Kidney (tissue), 14 donors: ENCODE measurements around the gene PCID2. TPM values are rescaled to one million over a fixed set of nuclear protein-coding genes. Genes with fewer than 3 reads are reported as not detected.

Experiments used
- DNase-seq, 5 donors: peaks; one replicate each; pipeline ENCODE4 v3.0.0-alpha.2; 2013 to 2020
- FAIRE-seq: peaks from 2 replicates; lab custom pipeline; 2012; peaks lifted over from hg19 to GRCh38; lab: Jason Lieb, UNC
- H3K27ac ChIP-seq, 2 donors: one replicate each; pipeline ENCODE4 v1.7.0; 2013; ENCODE audit warnings: low read depth in 2 of 2, low read length in 2 of 2, inconsistent platforms in 1 of 2
- H3K27me3 ChIP-seq: one replicate; pipeline ENCODE4 v1.7.1; 2013; ENCODE audit warnings: low read length, inconsistent platforms; ENCODE audit not compliant: control insufficient read depth, insufficient read depth
- H3K36me3 ChIP-seq, 3 donors: one replicate each; pipeline versions ENCODE4 v1.7.0 to v1.7.1; 2013; ENCODE audit warnings: low read length in 3 of 3, control low read depth in 1 of 3, inconsistent platforms in 1 of 3; ENCODE audit not compliant: insufficient read depth in 3 of 3, control insufficient read depth in 2 of 3
- H3K4me1 ChIP-seq, 3 donors: one replicate each; pipeline versions ENCODE4 v1.7.0 to v1.7.1; 2013; ENCODE audit warnings: low read length in 3 of 3, inconsistent platforms in 1 of 3, low read depth in 1 of 3; ENCODE audit not compliant: control insufficient read depth in 2 of 3, insufficient read depth in 2 of 3
- H3K4me3 ChIP-seq, 3 donors: one replicate each; pipeline versions ENCODE4 v1.7.0 to v1.8.1; 2013; ENCODE audit warnings: low read length in 3 of 3, control low read depth in 1 of 3, inconsistent platforms in 1 of 3
- H3K9ac ChIP-seq, 3 donors: one replicate each; pipeline versions ENCODE4 v1.7.0 to v1.7.1; 2013; ENCODE audit warnings: low read length in 3 of 3, control low read depth in 1 of 3, inconsistent platforms in 1 of 3
- H3K9me3 ChIP-seq, 3 donors: one replicate each; pipeline versions ENCODE4 v1.7.0 to v1.7.1; 2013; ENCODE audit warnings: low read length in 3 of 3, control low read depth in 1 of 3, inconsistent platforms in 1 of 3; ENCODE audit not compliant: control insufficient read depth in 2 of 3, insufficient read depth in 1 of 3
- intact Hi-C: fragments of 100-400 bp; cut with DNase I; formaldehyde crosslinking; loops from one replicate; pipeline ENCODE4 v1.11.1; 2022
- polyA plus RNA-seq: library from polyadenylated mRNA; stranded (reverse); fragments of 350-450 nt; fragmentation: Illumina TruSeq; extraction: RNeasy Lipid Tissue Mini Kit (QIAGEN cat#74804); gene quantifications from one replicate; pipeline ENCODE4 v1.2.3, GENCODE V29; 2014; ENCODE audit warnings: low read depth, low replicate concordance; ENCODE audit not compliant: insufficient read depth
- total RNA-seq: library from RNA; stranded (reverse); fragmentation: NEBNext Ultra II Directional; extraction: Animal tissue kit (Norgen Biotek cat#: 25700); gene quantifications from one replicate; pipeline ENCODE4 v1.2.1, GENCODE V29; 2021
- TF ChIP-seq, protein P1 (sequence below): IDR thresholded peaks from 3 replicates; pipeline ENCODE4 v1.5.1; 2012; ENCODE audit warnings: mild to moderate bottlenecking, moderate library complexity, borderline replicate concordance; ENCODE audit not compliant: insufficient read depth; ENCODE audit errors: extremely low read depth
- donor health status: control.
- donor health status: control.
- donor health status: control.
- donor health status: control.
- donor health status: control.
- donor health status: DM: yes; HTN: yes; CAD: no.
- donor health status: Normal renal cell carcinoma (clear cell type).

PCID2 gene
- total and polyA plus RNA-seq, 2 donors from 2014 or later = 22.9 to 34.9 TPM

DNA sequence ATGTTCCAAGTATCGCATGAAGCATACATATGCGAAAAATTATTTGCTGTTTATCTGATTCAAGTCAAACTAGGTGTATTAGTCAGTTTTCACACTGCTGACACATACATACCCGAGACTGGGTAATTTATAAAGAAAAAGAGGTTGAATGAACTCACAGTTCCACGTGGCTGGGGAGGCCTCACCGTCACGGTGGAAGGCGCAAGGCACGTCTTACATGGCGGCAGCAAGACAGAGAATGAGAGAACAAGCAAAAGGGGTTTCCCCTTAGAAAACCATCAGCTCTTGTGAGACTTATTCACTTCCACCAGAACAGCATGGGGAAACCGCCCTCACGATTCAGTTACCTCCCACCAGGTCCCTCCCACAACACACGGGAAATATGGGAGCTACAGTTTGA lies 63.0 kb downstream of the PCID2 start:
- H3K4me3 ChIP-seq = no peak overlapping the region
- intact Hi-C loops = no loop called here
- H3K9ac ChIP-seq = no peak overlapping the region
- no peaks in the 10 kb centered on the region for H3K27me3 ChIP-seq
- H3K27ac ChIP-seq = no peak overlapping the region
- TF ChIP-seq, protein P1, sequence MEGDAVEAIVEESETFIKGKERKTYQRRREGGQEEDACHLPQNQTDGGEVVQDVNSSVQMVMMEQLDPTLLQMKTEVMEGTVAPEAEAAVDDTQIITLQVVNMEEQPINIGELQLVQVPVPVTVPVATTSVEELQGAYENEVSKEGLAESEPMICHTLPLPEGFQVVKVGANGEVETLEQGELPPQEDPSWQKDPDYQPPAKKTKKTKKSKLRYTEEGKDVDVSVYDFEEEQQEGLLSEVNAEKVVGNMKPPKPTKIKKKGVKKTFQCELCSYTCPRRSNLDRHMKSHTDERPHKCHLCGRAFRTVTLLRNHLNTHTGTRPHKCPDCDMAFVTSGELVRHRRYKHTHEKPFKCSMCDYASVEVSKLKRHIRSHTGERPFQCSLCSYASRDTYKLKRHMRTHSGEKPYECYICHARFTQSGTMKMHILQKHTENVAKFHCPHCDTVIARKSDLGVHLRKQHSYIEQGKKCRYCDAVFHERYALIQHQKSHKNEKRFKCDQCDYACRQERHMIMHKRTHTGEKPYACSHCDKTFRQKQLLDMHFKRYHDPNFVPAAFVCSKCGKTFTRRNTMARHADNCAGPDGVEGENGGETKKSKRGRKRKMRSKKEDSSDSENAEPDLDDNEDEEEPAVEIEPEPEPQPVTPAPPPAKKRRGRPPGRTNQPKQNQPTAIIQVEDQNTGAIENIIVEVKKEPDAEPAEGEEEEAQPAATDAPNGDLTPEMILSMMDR = no peak
- no peaks in the 10 kb centered on the region for H3K9me3 ChIP-seq
- DNase-seq (no peak), FAIRE-seq (no peak)
- H3K4me1 ChIP-seq = no peaks in the 10 kb centered on the region
- no peaks in the 10 kb centered on the region for H3K36me3 ChIP-seq

DNA sequence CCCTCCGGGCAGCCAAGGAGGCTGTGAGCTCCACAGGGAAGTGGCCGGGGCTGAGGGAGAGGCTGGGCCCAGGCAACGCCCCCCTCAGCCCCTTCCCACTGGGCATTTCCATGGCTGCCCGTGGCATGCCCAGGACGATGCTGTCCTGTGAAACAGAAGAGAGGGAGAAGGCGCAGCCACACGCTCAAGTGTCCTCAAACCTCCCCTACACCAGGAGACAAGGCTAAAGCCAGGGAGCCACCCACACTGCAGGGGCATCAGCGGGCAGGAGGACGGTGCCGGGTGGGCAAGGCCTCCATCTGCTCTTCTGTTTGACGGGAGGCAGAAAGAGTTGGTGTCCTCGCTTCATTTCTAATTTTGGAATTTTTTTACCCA lies 64.2 kb downstream of the PCID2 start:
- no peak overlapping the region for H3K4me3 ChIP-seq
- H3K36me3 ChIP-seq = no peaks in the 10 kb centered on the region
- intact Hi-C loops = no loop called here
- DNase-seq = peak in 1 of 5 donors; percentile 70
- no peak for FAIRE-seq
- H3K9me3 ChIP-seq = no peaks in the 10 kb centered on the region
- no peaks in the 10 kb centered on the region for H3K27me3 ChIP-seq
- H3K4me1 ChIP-seq = no peaks in the 10 kb centered on the region
- H3K9ac ChIP-seq = no peak overlapping the region
- TF ChIP-seq, protein P1 = no peak
- no peak overlapping the region for H3K27ac ChIP-seq

DNA sequence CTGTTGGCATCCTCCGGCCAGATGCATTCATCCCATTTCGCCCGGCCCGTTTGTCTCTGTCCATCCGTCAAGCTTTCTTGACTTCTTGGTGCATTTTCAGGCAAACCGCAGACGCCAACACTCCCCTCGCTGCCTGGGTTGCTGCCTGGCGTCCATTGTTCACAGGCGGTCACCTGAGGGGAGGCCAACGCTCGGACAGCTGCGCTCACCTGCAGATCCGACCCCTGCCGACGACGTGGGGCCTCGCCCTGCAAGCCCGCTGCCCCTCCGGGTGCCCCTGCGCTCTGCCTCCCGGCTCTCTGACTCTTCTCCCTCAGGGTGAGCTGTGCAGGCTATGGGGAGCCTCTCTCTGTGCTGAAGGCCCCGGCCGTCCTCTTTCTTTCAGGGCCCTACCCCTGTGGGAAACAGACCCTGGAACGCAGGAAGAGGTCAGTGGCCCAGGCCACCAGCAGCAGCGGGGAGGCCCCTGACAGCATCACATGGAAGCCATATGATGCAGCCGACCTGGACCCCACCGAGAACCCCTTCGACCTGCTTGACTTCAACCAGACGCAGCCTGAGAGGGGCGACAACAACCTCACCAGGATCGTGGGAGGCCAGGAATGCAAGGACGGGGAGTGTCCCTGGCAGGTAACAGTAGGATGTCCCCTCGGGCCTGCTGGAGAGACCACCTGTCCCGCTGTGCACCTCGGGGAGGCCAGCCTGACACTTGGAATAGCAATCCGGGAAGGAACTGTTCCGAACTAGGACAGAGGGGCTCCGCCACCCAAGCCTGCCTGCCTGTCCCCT lies 64.8 kb downstream of the PCID2 start:
- FAIRE-seq = no peak
- no peaks in the 10 kb centered on the region for H3K36me3 ChIP-seq
- TF ChIP-seq, protein P1 = no peak
- intact Hi-C loops = no loop called here
- H3K4me3 ChIP-seq = no peak overlapping the region
- no peak overlapping the region for H3K27ac ChIP-seq
- H3K9ac ChIP-seq = no peak overlapping the region
- no peaks in the 10 kb centered on the region for H3K4me1 ChIP-seq
- no peaks in the 10 kb centered on the region for H3K9me3 ChIP-seq
- DNase-seq = peak in 2 of 5 donors; percentile 35 to 56
- H3K27me3 ChIP-seq = no peaks in the 10 kb centered on the region

DNA sequence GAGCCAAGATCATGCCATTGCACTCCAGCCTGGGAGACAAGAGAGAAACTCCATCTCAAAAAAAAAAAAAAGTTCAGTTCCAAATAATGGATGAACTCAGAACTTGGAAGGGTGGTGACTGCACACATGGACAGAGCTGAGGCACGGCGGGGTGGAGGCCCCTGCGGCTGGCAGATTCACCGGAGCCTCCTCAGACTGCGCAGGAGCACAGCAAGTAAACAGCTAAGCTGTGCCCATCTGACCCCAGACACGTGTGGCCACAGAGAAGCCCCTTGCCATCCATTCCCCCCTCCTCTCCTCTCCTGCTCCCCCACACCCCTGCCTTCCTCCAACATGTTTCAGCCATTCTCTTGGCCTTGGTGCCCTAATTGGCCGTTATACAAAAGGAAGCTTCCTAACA lies 65.6 kb downstream of the PCID2 start:
- Histone ChIP-seq H3K4me1 (no peaks in the 10 kb centered on the region), H3K9ac (no peak overlapping the region), H3K27ac (no peak overlapping the region), H3K27me3 (no peaks in the 10 kb centered on the region), H3K4me3 (no peak overlapping the region), H3K9me3 (no peaks in the 10 kb centered on the region), H3K36me3 (no peaks in the 10 kb centered on the region)
- DNase-seq (peak in 3 of 5 donors; percentile 1 to 33 (median 31)), FAIRE-seq (no peak)
- TF ChIP-seq, protein P1 = no peak
- intact Hi-C loops = no loop called here
